ENCODE measurements around the gene C19orf33. TPM values are rescaled to one million over a fixed set of nuclear protein-coding genes. Genes with fewer than 3 reads are reported as not detected.

C19orf33 gene
- total RNA-seq, 6 donors from 2014 or later, result 65.0 to 251 (median 144) TPM

DNA sequence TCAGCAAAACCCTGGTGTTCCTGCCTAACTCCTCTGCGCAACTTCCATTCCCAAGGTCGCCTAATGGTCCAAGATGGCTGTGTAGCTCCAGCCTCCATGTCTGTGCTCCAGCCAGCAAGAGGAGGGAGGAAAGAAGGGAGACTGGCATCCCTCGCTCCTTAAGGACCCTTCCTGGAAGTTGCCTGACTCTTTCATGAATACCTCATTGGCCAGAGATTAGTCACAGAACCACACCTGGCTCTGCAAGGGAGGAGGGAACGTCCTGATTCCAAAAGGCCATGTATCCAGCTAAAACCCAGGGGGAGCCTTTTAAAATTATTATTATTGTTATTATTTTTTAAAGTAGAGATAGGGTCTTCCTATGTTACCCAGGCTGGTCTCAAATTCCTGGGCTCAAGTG, 20.4 kb downstream of the C19orf33 start:
- Histone ChIP-seq H3K36me3 (peaks cover 3 to 47% (median 22%) of the 10 kb centered on the region in 4 donors), H3K9me3 (no peaks in the 10 kb centered on the region), H3K4me3 (no peak overlapping the region), H3K4me1 (peaks cover 6 to 32% (median 21%) of the 10 kb centered on the region in 4 donors), H3K27ac (no peak overlapping the region), H3K27me3 (no peaks in the 10 kb centered on the region)
- ATAC-seq (ENCODE audit: low FRiP score in 2 of 2), result no peak
- no peak for DNase-seq
- 87 to 89% methylated on average over 4 of the region's 4 CpGs for WGBS, 2 donors
- TF ChIP-seq EP300 (IDR thresholded peaks at IDR 0.05) (no peak), POLR2A (IDR thresholded peaks at IDR 0.05) (no peak), POLR2AphosphoS5 (IDR thresholded peaks at IDR 0.05) (no peak)
- TF ChIP-seq, protein P1, sequence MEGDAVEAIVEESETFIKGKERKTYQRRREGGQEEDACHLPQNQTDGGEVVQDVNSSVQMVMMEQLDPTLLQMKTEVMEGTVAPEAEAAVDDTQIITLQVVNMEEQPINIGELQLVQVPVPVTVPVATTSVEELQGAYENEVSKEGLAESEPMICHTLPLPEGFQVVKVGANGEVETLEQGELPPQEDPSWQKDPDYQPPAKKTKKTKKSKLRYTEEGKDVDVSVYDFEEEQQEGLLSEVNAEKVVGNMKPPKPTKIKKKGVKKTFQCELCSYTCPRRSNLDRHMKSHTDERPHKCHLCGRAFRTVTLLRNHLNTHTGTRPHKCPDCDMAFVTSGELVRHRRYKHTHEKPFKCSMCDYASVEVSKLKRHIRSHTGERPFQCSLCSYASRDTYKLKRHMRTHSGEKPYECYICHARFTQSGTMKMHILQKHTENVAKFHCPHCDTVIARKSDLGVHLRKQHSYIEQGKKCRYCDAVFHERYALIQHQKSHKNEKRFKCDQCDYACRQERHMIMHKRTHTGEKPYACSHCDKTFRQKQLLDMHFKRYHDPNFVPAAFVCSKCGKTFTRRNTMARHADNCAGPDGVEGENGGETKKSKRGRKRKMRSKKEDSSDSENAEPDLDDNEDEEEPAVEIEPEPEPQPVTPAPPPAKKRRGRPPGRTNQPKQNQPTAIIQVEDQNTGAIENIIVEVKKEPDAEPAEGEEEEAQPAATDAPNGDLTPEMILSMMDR (IDR thresholded peaks at IDR 0.05), result no peak

- no peaks in the 10 kb centered on the region for H3K27me3 ChIP-seq
- H3K4me3 ChIP-seq, result no peak overlapping the region
- TF ChIP-seq POLR2AphosphoS5 (IDR thresholded peaks at IDR 0.05), result no peak
- no peak for TF ChIP-seq EP300 (IDR thresholded peaks at IDR 0.05)
- no peak for TF ChIP-seq POLR2A (IDR thresholded peaks at IDR 0.05)
- TF ChIP-seq, protein P1 (IDR thresholded peaks at IDR 0.05), result no peak
- 92 to 95% methylated on average over 16 to 22 of the region's 22 CpGs for WGBS, 2 donors
- ATAC-seq (ENCODE audit: low FRiP score in 2 of 2), result no peak
- H3K4me1 ChIP-seq, result peaks cover 0 to 16% (median 6%) of the 10 kb centered on the region in 4 donors
- H3K36me3 ChIP-seq, result peaks cover 3 to 47% (median 22%) of the 10 kb centered on the region in 4 donors
- H3K9me3 ChIP-seq, result no peaks in the 10 kb centered on the region
- DNase-seq, result peak in 1 of 2 donors; percentile 75
- H3K27ac ChIP-seq, result no peak overlapping the region
Observed at GRCh38 chr19:38326591-38326990, 22.5 kb downstream of the C19orf33 start.

GRCh38 chr19:38329651-38330050, 25.6 kb downstream of the C19orf33 start:
- H3K4me3 ChIP-seq, result no peak overlapping the region
- ATAC-seq (ENCODE audit: low FRiP score in 2 of 2) (no peak), DNase-seq (no peak)
- no peaks in the 10 kb centered on the region for H3K4me1 ChIP-seq
- WGBS, 2 donors, result 96% methylated on average over 7 of the region's 7 CpGs
- H3K27ac ChIP-seq, result no peak overlapping the region
- no peak for TF ChIP-seq POLR2AphosphoS5 (IDR thresholded peaks at IDR 0.05)
- TF ChIP-seq POLR2A (IDR thresholded peaks at IDR 0.05), result no peak
- no peak for TF ChIP-seq EP300 (IDR thresholded peaks at IDR 0.05)
- H3K9me3 ChIP-seq, result no peaks in the 10 kb centered on the region
- H3K36me3 ChIP-seq, result peaks cover 3 to 43% (median 22%) of the 10 kb centered on the region in 4 donors
- H3K27me3 ChIP-seq, result no peaks in the 10 kb centered on the region

- Histone ChIP-seq H3K27me3 (no peaks in the 10 kb centered on the region), H3K4me1 (peaks cover 0 to 5% (median 2%) of the 10 kb centered on the region in 4 donors), H3K36me3 (peaks cover 1 to 23% (median 13%) of the 10 kb centered on the region in 4 donors), H3K9me3 (no peaks in the 10 kb centered on the region), H3K4me3 (no peak overlapping the region), H3K27ac (no peak overlapping the region)
- ATAC-seq (ENCODE audit: low FRiP score in 2 of 2) (no peak), DNase-seq (no peak)
- WGBS, 2 donors, result 87 to 88% methylated on average over 1 of the region's 1 CpG
- TF ChIP-seq EP300 (IDR thresholded peaks at IDR 0.05) (no peak), POLR2A (IDR thresholded peaks at IDR 0.05) (no peak), POLR2AphosphoS5 (IDR thresholded peaks at IDR 0.05) (no peak)
- TF ChIP-seq, protein P1 (IDR thresholded peaks at IDR 0.05), result no peak
Observed at GRCh38 chr19:38331728-38332127, 27.7 kb downstream of the C19orf33 start.

DNA sequence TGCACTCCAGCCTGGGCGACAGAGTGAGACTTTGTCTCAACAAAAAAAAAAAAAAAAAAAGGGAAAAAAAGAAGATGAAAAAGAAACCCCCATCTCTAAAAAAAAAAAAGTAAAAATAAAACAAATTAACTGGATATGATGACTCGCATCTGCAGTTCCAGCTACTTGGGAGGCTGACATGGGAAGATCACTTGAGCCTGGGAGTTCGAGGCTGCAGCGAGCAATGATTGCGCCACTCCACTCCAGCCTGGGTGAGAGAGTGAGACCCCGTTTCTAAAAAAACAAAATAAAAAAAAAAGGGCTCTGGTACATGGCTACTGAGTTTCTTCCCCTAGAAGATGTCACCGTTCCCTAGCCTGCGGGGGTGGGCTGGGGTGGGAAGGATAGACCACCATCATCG, 29.2 kb downstream of the C19orf33 start:
- ATAC-seq (ENCODE audit: low FRiP score in 2 of 2), result no peak
- no peaks in the 10 kb centered on the region for H3K9me3 ChIP-seq
- DNase-seq, result no peak
- 74 to 82% methylated on average over 9 of the region's 9 CpGs for WGBS, 2 donors
- no peaks in the 10 kb centered on the region for H3K27me3 ChIP-seq
- H3K4me3 ChIP-seq, result no peak overlapping the region
- peaks cover 7 to 18% (median 10%) of the 10 kb centered on the region in 4 donors for H3K4me1 ChIP-seq
- H3K36me3 ChIP-seq, result peaks cover 0 to 7% (median 1%) of the 10 kb centered on the region in 4 donors
- TF ChIP-seq POLR2AphosphoS5 (IDR thresholded peaks at IDR 0.05) (no peak), POLR2A (IDR thresholded peaks at IDR 0.05) (no peak), EP300 (IDR thresholded peaks at IDR 0.05) (no peak)
- TF ChIP-seq, protein P1 (IDR thresholded peaks at IDR 0.05), result no peak
- no peak overlapping the region for H3K27ac ChIP-seq
